Calu3 (cell line): ENCODE results near the gene SF1. TPM values are rescaled to one million over a fixed set of nuclear protein-coding genes. Genes with fewer than 3 reads are reported as not detected.

ENCODE experiments used
- BruUV-seq: library from RNA; stranded (reverse); fragments of 400-500 nt; replicated peaks from 2 replicates; lab custom pipeline; 2021; lab: Mats Ljungman, UMichigan
- CTCF ChIA-PET: fragments of 300-600 bp; sonication (Branson Sonifier 250); formaldehyde crosslinking; loops from one replicate; lab custom pipeline; 2022; ENCODE audit warnings: antibody characterized with exemption; lab: Charles Lee
- DNase-seq: peaks from one replicate; pipeline ENCODE4 v3.0.0; 2022
- H3K27ac Mint-ChIP-seq: one replicate; pipeline ENCODE4 v1.8.0; 2022; ENCODE audit warnings: mixed read lengths; ENCODE audit not compliant: unreplicated experiment
- H3K27me3 Mint-ChIP-seq: one replicate; pipeline ENCODE4 v1.8.0; 2022; ENCODE audit warnings: mixed read lengths; ENCODE audit not compliant: unreplicated experiment
- H3K36me3 Mint-ChIP-seq: one replicate; pipeline ENCODE4 v1.8.0; 2022; ENCODE audit warnings: mild to moderate bottlenecking, moderate library complexity, mixed read lengths; ENCODE audit not compliant: insufficient read depth, unreplicated experiment
- H3K4me1 Mint-ChIP-seq: one replicate; pipeline ENCODE4 v1.8.0; 2022; ENCODE audit warnings: mild to moderate bottlenecking, low read depth, mixed read lengths; ENCODE audit not compliant: unreplicated experiment
- H3K4me3 Mint-ChIP-seq: one replicate; pipeline ENCODE4 v1.8.0; 2022; ENCODE audit warnings: mild to moderate bottlenecking, low read depth, moderate library complexity, mixed read lengths; ENCODE audit not compliant: unreplicated experiment
- H3K9me3 Mint-ChIP-seq: one replicate; pipeline ENCODE4 v1.8.0; 2022; ENCODE audit warnings: low read depth, mixed read lengths; ENCODE audit not compliant: unreplicated experiment
- intact Hi-C: fragments of 100-400 bp; cut with micrococcal nuclease; formaldehyde crosslinking; loops from one replicate; pipeline ENCODE4 v1.10.0; 2022; ENCODE audit not compliant: unreplicated experiment
- total RNA-seq: library from RNA; stranded (reverse); gene quantifications from 2 replicates; pipeline ENCODE4 v1.2.3, GENCODE V29; 2022
- TF ChIP-seq, protein P1 (sequence below): fragments of 200-600 bp; IDR thresholded peaks from one replicate; pipeline ENCODE4 v1.8.0; 2022; ENCODE audit warnings: antibody characterized with exemption; ENCODE audit not compliant: unreplicated experiment

The SF1 gene
- total RNA-seq, 1 experiment from 2014 or later: 312 TPM

- no peak for DNase-seq
- H3K27ac Mint-ChIP-seq: no peak overlapping the region
These were observed 36.1 kb downstream of the SF1 start for GRCh38 chr11:64742087-64742888.

DNA sequence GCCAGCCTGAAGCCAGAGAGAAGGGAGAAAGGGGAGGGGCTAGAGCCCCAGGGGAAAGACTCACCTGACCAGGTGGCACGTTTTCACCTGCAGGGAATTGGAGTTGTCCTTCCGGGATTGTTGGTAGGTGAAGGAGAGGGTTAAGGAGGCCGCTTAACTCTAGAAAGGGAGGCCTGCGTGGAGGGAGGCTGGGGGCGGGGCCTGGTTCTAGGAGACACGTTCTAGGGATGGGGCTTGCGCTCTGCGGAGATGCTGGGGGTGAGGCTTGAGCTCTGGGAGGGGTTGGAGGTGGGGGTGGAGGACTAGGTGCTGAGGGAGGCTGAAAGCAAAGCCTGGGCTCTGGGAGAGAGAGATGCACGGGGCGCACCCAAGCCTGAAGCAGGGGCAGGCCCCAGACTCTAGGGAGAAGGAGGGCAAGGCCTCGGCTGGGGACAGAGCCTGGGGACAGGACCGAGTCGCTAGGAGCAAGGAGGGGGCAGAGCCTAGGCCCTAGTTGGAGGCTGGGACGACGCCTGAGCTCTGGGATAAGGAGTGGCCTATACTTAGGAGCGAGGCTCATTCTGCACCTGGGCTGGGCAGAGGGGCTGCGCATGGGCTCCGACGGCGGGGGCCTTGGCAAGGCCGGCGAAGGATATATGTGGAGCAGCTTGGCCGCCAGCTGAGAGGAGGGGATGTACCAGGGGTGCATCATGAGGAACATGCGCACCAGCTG lies 36.8 kb downstream of the SF1 start:
- H3K4me1 Mint-ChIP-seq: peaks cover 18% of the 10 kb centered on the region
- peaks cover 87% of the 10 kb centered on the region for H3K27me3 Mint-ChIP-seq
- TF ChIP-seq, protein P1, sequence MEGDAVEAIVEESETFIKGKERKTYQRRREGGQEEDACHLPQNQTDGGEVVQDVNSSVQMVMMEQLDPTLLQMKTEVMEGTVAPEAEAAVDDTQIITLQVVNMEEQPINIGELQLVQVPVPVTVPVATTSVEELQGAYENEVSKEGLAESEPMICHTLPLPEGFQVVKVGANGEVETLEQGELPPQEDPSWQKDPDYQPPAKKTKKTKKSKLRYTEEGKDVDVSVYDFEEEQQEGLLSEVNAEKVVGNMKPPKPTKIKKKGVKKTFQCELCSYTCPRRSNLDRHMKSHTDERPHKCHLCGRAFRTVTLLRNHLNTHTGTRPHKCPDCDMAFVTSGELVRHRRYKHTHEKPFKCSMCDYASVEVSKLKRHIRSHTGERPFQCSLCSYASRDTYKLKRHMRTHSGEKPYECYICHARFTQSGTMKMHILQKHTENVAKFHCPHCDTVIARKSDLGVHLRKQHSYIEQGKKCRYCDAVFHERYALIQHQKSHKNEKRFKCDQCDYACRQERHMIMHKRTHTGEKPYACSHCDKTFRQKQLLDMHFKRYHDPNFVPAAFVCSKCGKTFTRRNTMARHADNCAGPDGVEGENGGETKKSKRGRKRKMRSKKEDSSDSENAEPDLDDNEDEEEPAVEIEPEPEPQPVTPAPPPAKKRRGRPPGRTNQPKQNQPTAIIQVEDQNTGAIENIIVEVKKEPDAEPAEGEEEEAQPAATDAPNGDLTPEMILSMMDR: no peak
- no peak overlapping the region for H3K27ac Mint-ChIP-seq
- DNase-seq: no peak
- no peaks in the 10 kb centered on the region for H3K9me3 Mint-ChIP-seq
- intact Hi-C loops: no loop called here
- BruUV-seq: no TSS peak
- CTCF ChIA-PET: interaction anchor here (0.6 to 1.6 kb wide), 2 partner anchors 53 to 381 kb away, joined by 4 to 8 read pairs; no protein-coding TSS in a partner anchor
- peak overlapping the region; percentile 65 for H3K4me3 Mint-ChIP-seq
- H3K36me3 Mint-ChIP-seq: peaks cover 7% of the 10 kb centered on the region

More at GRCh38 chr11:64742087-64742888, 36.1 kb downstream of the SF1 start:
- CTCF ChIA-PET: interaction anchor here (1.6 kb wide), 1 partner anchor 54 kb away, joined by 8 read pairs; no protein-coding TSS in a partner anchor
- Mint-ChIP-seq H3K27me3 (peaks cover 83% of the 10 kb centered on the region), H3K4me3 (peak overlapping the region; percentile 65), H3K36me3 (peaks cover 7% of the 10 kb centered on the region), H3K4me1 (peaks cover 13% of the 10 kb centered on the region), H3K9me3 (no peaks in the 10 kb centered on the region)
- TF ChIP-seq, protein P1: no peak
- no TSS peak for BruUV-seq
- intact Hi-C loops: no loop called here

GRCh38 chr11:64739871-64740270 lies 38.5 kb downstream of the SF1 start:
- no TSS peak for BruUV-seq
- peaks cover 18% of the 10 kb centered on the region for H3K4me1 Mint-ChIP-seq
- intact Hi-C loops: no loop called here
- TF ChIP-seq, protein P1: no peak
- no peak overlapping the region for H3K27ac Mint-ChIP-seq
- no peak overlapping the region for H3K4me3 Mint-ChIP-seq
- peaks cover 7% of the 10 kb centered on the region for H3K36me3 Mint-ChIP-seq
- no peaks in the 10 kb centered on the region for H3K9me3 Mint-ChIP-seq
- CTCF ChIA-PET: no interaction called here
- H3K27me3 Mint-ChIP-seq: peaks cover 87% of the 10 kb centered on the region
- DNase-seq: no peak

- intact Hi-C loops: no loop called here
- CTCF ChIA-PET: no interaction called here
- no peak overlapping the region for H3K4me3 Mint-ChIP-seq
These were observed 41.7 kb downstream of the SF1 start for GRCh38 chr11:64736654-64737053.

More at GRCh38 chr11:64736654-64737053, 41.7 kb downstream of the SF1 start:
- Mint-ChIP-seq H3K4me1 (peaks cover 7% of the 10 kb centered on the region), H3K36me3 (no peaks in the 10 kb centered on the region), H3K27me3 (peaks cover 77% of the 10 kb centered on the region), H3K9me3 (no peaks in the 10 kb centered on the region), H3K27ac (no peak overlapping the region)
- TF ChIP-seq, protein P1: no peak
- no TSS peak for BruUV-seq
- no peak for DNase-seq
